Stimulated activated memory B cell treated with anti-CD40 and anti-IgM and Interleukin-4, amounts not matched to agents 10 μg/mL and 1 μg/mL and 100 μg/mL, for 72 hours (primary cell): ENCODE results near the gene GREB1.

Experiments
- ATAC-seq: fragments of 150-1000 bp; cut with Tn5 transposase; 2 replicates; pipeline ENCODE4 v1.10.0; 2021
- H3K27ac Mint-ChIP-seq: one replicate; pipeline ENCODE4 v1.8.0; 2022; ENCODE audit warnings: mild to moderate bottlenecking, mixed read lengths
- H3K27me3 Mint-ChIP-seq: one replicate; pipeline ENCODE4 v1.8.0; 2022; ENCODE audit warnings: mixed read lengths
- H3K36me3 Mint-ChIP-seq: one replicate; pipeline ENCODE4 v1.8.0; 2022; ENCODE audit warnings: mixed read lengths
- H3K4me1 Mint-ChIP-seq: one replicate; pipeline ENCODE4 v1.8.0; 2022; ENCODE audit warnings: mixed read lengths
- H3K4me3 Mint-ChIP-seq: one replicate; pipeline ENCODE4 v1.8.0; 2022; ENCODE audit warnings: mild to moderate bottlenecking, moderate library complexity, mixed read lengths
- H3K9me3 Mint-ChIP-seq: one replicate; pipeline ENCODE4 v1.8.0; 2022; ENCODE audit warnings: mixed read lengths

Gene GREB1

DNA sequence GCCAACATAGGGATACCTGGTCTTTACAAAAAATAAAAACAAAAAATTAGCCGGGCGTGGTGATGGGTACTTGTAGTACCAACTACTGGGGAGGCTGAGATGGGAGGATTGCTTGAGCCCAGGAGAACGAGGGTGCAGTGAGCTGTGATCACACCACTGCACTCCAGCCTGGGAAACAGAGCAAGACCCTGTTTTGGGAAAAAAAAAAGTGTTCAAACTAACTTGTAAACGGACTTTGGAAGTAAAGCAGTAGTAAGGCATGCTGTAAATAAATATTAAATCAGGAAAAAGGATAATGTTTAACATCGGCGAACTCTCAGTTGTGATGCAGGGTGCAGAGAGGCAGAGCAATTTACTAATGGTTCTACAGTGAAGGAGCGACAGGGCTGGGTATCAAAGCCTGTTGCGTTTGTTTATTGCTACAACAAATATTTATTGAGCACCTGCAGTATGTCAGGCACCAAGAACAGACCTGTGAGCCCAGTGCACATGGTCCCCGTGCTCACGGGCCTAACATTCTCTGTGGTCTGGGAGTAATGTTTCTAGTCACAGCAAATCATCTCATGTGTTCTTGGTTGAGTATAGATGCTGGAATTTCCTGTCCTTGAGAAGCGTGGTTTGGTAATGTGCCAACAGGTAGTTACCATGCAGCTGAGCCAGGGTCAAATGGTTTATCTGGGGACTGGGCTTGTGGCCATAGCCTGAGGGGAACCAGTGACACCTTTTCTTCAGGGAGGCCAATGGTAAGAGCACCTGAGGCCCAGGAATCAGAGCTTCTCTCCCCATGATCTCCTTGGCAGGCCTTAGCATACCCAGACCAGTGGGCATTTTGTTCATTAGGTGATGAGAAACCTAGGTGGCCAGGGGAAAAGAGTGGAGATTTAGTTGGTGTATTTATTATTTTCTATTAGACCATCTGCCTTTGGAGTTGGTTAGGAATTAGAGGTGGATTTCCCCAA lies 27.9 kb upstream of the GREB1 start:
- no peak overlapping the region for H3K4me3 Mint-ChIP-seq
- H3K27me3 Mint-ChIP-seq: peaks cover 58% of the 10 kb centered on the region
- peaks cover 11% of the 10 kb centered on the region for H3K9me3 Mint-ChIP-seq
- no peak for ATAC-seq
- peaks cover under 1% of the 10 kb centered on the region for H3K4me1 Mint-ChIP-seq
- H3K36me3 Mint-ChIP-seq: no peaks in the 10 kb centered on the region
- H3K27ac Mint-ChIP-seq: no peak overlapping the region

DNA sequence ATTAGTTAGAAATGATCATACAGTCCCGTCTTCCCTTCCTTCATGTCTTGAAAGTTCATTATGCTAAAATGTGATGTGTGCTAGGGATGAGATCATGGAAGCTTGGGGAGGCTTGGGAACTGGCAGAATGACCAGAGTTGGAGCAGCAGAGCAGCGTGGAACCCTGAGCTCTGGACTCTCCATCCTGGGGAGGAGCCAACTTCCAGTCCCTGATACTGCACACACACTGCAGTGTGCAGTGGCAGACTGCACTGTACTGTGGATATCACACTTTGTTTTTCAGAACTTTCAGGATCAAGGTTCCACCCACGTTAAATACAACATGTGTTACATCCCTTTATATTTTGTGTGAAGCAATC lies 27.3 kb upstream of the GREB1 start:
- H3K9me3 Mint-ChIP-seq: peaks cover 11% of the 10 kb centered on the region
- H3K27ac Mint-ChIP-seq: no peak overlapping the region
- peaks cover 52% of the 10 kb centered on the region for H3K27me3 Mint-ChIP-seq
- H3K4me3 Mint-ChIP-seq: no peak overlapping the region
- H3K4me1 Mint-ChIP-seq: no peaks in the 10 kb centered on the region
- ATAC-seq: no peak
- no peaks in the 10 kb centered on the region for H3K36me3 Mint-ChIP-seq

DNA sequence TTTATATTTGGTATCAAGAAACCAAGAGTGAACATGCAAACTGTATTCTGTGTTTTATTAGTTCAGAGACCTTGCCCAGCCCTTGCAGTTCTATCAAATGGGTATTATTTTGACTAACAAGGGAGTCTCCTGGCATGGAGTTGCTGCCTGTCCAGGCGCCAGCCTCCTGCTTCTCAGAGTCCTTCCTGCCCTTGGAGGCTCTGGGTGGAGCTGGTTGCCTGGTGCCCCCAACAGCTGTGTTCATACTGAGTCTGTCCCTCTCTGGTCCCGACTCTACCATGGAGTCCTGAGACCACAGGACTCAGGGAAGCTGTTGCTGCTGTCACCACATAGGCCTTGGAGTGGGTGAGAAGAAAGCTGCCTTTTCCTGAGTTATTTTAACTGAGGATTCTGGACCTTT lies 26.3 kb upstream of the GREB1 start:
- peaks cover 11% of the 10 kb centered on the region for H3K9me3 Mint-ChIP-seq
- H3K27me3 Mint-ChIP-seq: peaks cover 45% of the 10 kb centered on the region
- H3K4me3 Mint-ChIP-seq: no peak overlapping the region
- no peaks in the 10 kb centered on the region for H3K4me1 Mint-ChIP-seq
- H3K36me3 Mint-ChIP-seq: no peaks in the 10 kb centered on the region
- H3K27ac Mint-ChIP-seq: no peak overlapping the region
- no peak for ATAC-seq

DNA sequence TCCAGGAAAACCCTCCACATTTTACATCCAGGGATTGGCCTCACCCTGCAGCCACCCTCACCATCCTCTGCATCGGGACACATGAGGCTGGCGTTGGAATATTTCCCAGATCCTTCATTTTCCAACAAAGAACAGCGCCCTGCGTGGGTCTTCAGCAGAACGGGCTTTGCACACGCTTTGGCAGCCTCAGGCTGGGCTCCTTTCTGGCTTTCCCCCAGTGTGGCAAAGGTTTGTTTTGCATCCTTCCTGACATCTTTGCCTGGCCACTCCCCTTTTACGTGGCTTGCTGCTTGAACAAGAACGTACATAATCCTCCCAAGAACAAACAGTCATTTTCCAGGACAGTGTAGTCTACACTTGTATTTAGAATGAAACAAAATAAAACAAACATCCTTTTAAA lies 25.6 kb upstream of the GREB1 start:
- H3K27ac Mint-ChIP-seq: no peak overlapping the region
- H3K4me3 Mint-ChIP-seq: no peak overlapping the region
- peaks cover 45% of the 10 kb centered on the region for H3K27me3 Mint-ChIP-seq
- H3K9me3 Mint-ChIP-seq: peaks cover 5% of the 10 kb centered on the region
- no peaks in the 10 kb centered on the region for H3K4me1 Mint-ChIP-seq
- no peak for ATAC-seq
- no peaks in the 10 kb centered on the region for H3K36me3 Mint-ChIP-seq

DNA sequence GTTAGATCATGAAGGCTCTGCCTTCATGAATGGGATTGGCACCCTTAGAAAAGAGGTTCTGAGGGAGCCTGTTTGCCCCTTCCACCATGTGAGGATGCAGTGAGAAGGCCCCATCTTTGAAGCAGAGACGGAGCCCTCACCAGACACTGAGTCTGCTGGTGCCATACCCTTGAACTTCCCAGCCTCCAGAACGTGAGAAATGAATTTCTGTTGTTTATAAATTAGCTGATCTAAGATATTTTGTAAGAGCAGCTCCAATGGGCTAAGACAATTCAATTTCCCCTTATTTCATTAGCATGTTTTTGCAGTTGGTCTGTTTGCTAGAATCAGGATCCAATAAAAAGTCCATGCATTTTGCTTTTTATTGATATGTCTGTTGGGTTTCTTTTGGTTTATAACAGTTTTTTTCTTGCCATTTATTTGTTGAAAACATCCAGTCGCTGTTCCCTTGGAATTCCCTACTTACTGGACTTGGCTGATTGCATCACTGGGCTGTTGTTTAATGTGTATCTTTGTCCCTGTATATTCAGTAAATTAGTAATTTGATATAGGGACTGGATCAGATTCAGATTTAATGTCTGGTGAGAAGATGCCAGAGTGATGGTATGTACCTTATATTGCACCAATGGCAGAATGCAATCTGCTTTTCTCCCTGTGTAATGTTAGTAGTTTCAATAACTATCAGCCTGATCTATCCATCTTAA lies 24.0 kb upstream of the GREB1 start:
- Mint-ChIP-seq H3K4me3 (no peak overlapping the region), H3K36me3 (no peaks in the 10 kb centered on the region), H3K27ac (no peak overlapping the region), H3K4me1 (no peaks in the 10 kb centered on the region), H3K27me3 (peaks cover 46% of the 10 kb centered on the region), H3K9me3 (peaks cover 1% of the 10 kb centered on the region)
- no peak for ATAC-seq

DNA sequence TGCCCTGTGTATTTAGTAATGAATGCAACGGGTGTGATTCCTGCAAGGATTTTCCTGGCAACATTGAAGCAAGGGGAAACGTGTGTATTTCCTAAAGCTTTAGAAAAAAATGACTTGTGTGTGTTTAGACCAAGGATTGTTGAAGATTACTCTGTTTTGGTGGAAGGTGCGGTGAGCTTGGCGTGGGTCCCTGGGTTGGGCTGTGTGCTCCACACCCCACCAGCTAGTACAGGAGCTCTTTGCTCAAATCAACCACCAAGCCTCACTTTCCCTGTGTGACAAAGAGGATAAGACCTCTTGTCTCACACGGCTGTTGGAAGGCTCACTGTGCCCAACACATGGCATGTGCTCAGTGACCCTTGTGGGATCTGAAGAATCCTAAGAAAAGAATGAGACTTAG lies 21.4 kb upstream of the GREB1 start:
- H3K27me3 Mint-ChIP-seq: peaks cover 42% of the 10 kb centered on the region
- H3K9me3 Mint-ChIP-seq: peaks cover 3% of the 10 kb centered on the region
- no peak overlapping the region for H3K27ac Mint-ChIP-seq
- H3K4me1 Mint-ChIP-seq: no peaks in the 10 kb centered on the region
- no peak for ATAC-seq
- no peaks in the 10 kb centered on the region for H3K36me3 Mint-ChIP-seq
- no peak overlapping the region for H3K4me3 Mint-ChIP-seq

DNA sequence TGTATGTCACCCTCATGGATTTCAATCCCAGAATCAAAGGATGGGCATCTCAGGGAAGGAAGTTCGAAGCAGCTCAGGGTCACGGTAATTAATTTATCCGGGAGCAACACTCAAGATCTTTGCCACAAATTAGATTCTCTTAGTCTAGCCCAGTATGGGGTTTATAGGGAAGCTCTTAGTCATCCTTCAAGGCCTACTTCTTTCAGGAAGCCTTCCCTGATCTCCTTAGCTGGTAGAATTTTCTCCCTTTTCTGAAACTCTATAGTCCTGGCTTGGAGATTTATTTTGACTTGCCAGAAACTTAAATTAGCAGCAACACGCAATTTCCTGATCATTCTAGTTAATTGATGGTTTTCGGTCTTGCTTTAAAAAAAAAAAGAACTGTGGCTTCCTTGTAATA lies 20.5 kb upstream of the GREB1 start:
- ATAC-seq: no peak
- Mint-ChIP-seq H3K4me3 (no peak overlapping the region), H3K9me3 (peaks cover 3% of the 10 kb centered on the region)

DNA sequence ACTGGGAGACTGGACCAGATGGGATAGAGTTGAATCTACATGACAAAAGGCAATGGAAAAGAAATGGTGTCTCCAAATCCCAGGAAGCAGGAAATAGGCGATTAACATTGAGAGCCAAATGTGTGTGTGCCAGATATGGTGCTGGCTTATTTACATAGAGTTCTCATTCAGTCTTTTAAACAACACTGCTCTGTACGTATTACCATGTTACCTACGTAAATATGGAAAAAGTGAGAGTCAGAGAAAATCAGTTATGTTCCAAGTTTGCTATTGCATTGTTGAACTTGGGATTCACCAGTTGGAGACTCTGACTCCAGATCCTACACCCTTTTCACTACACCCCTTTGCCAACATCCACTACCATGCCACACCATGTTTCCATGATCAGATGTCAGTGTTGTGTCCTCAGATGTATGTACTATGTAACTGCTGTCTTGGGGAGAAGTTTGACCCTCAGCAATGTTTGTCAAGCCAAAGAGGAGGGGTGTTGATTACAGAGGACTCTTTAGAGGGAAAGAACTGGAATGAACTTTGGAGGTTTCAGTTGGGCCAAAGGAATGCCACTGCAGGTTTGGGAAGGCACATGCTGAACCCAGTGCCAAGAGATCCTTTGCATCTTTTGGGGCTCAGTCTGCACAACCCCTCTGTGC lies 19.6 kb upstream of the GREB1 start:
- Mint-ChIP-seq H3K9me3 (peaks cover 3% of the 10 kb centered on the region), H3K27me3 (peaks cover 37% of the 10 kb centered on the region), H3K4me3 (no peak overlapping the region), H3K36me3 (no peaks in the 10 kb centered on the region), H3K4me1 (no peaks in the 10 kb centered on the region), H3K27ac (no peak overlapping the region)
- ATAC-seq: no peak

More for the DNA sequence above, 20.5 kb upstream of the GREB1 start:
- no peaks in the 10 kb centered on the region for H3K36me3 Mint-ChIP-seq
- H3K27ac Mint-ChIP-seq: no peak overlapping the region
- H3K4me1 Mint-ChIP-seq: no peaks in the 10 kb centered on the region
- peaks cover 39% of the 10 kb centered on the region for H3K27me3 Mint-ChIP-seq

DNA sequence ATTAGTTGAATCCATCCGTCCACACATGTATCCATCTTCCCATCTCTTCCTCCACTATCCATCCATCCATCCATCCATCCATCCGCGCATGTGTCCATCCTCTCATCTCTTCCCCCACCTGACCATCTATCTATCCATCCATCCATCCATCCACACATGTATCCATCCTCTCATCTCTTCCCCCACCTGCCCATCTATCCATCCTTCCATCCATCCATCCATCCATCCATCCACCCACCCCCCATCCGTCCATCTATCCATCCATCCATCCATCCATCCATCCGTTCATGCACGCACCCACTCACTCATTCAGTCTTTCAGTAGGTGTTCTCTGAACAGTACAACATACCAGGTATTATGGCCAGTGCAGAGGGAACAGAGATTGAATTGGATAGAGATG lies 18.9 kb upstream of the GREB1 start:
- Mint-ChIP-seq H3K4me1 (no peaks in the 10 kb centered on the region), H3K27ac (no peak overlapping the region), H3K27me3 (peaks cover 37% of the 10 kb centered on the region), H3K36me3 (no peaks in the 10 kb centered on the region), H3K9me3 (peaks cover 3% of the 10 kb centered on the region), H3K4me3 (no peak overlapping the region)
- no peak for ATAC-seq

DNA sequence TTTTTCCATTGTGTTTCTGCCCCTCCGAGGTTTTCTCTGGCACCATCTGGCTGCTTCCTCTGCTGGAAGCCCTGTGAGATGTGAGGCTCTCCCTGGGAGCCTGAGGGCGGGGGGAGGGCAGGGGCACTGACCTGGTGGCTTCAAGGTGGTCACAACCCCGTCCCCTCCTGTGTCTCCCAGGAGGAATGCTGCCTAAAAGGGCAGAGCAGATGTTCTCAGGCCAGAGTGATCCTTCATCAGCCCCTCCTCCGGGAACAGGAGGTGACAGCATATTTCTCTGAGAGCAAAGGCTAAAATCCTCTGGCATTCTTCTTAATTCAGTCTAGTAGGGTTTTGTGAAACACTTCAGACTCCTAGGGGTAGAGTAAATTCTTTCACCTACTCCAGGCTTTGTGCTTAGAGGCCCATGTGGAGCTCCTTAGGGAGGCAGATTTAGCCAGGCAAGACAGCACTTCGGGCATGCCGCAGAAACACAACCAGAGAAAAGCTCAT lies 18.3 kb upstream of the GREB1 start:
- Mint-ChIP-seq H3K36me3 (no peaks in the 10 kb centered on the region), H3K4me1 (no peaks in the 10 kb centered on the region), H3K27me3 (peaks cover 37% of the 10 kb centered on the region), H3K27ac (no peak overlapping the region), H3K4me3 (no peak overlapping the region), H3K9me3 (peaks cover 6% of the 10 kb centered on the region)
- ATAC-seq: no peak

DNA sequence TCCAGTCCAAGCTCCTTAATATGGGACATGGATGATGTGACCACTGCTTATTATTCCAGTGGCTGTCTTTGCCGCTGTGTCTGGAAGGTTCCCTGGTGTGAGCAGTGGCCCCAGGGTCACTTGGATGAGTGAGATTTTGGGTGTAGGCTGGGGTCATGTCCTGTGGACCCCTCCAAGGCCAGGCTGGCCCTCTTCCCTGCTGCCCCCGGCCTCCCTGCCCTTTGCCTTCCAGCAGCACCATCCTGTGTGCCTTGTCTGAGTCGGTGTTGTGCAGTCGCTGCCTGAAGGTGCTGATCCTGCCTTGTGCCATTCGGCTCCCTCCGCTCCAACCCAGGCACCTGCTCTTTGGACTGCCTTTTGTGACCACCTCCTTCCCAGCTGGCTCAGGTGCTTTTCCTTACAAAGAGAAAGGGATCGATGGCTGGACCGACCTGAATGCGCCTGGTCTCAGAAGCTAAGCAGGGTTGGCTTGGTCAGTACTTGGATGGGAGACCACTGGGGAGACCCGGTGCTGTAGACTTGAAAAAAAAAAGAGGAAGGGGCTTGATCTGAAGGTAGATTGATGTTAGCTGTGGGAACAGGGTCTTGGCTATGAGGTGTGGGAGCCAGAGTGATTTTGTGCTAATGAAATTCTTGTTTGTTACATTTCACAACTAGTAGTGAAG lies 16.7 kb upstream of the GREB1 start:
- no peak overlapping the region for H3K4me3 Mint-ChIP-seq
- peaks cover 8% of the 10 kb centered on the region for H3K9me3 Mint-ChIP-seq
- H3K4me1 Mint-ChIP-seq: no peaks in the 10 kb centered on the region
- no peaks in the 10 kb centered on the region for H3K36me3 Mint-ChIP-seq
- ATAC-seq: no peak
- H3K27me3 Mint-ChIP-seq: peaks cover 37% of the 10 kb centered on the region
- H3K27ac Mint-ChIP-seq: no peak overlapping the region

DNA sequence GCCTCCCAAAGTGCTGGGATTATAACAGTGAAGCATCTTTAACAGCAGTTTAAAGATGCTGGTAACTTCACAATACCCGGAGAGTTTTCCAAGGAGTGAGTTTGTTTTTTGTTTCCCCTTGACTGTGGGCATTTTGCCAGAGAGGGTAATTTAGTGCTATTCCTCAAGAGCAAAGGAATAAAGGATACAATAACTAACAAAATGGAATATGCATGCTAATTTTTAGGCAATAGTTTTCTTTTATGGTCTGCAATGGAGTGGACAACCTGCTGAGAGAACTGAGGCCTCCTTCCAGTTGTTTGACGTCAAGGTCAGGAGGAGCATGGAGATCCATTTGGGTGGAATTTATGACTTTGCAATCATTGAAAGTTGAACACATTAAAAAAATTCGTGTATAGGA lies 15.9 kb upstream of the GREB1 start:
- ATAC-seq: no peak
- Mint-ChIP-seq H3K4me3 (no peak overlapping the region), H3K27ac (no peak overlapping the region), H3K9me3 (peaks cover 8% of the 10 kb centered on the region), H3K4me1 (no peaks in the 10 kb centered on the region), H3K36me3 (no peaks in the 10 kb centered on the region), H3K27me3 (peaks cover 30% of the 10 kb centered on the region)

DNA sequence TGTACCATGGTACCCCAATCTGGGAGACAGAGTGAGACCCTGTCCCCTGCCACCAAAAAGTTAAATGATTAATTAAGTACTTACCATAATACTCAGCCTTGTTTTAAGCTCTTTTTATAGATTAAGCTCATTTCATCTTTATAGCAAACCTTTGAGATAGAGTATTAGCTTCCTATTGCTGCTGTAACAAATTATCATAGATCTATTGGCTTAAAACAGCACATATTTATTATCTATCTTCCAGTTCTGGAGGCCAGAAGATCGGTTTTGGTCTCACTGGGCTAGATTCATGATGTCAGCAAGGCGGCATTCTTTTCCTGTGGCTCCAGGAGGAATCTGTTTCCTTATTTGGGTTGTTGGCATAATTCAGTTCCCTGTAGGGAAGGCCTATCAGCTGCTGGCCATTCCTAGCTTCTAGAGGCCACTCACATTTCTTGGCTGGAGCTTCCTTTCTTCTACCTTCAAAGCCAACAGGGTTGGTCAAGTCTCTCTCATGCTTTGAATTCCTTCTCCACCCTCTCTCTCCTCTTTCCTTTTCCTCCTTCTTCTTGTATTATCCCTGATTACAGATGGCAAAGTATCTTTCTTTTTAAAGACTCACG lies 13.7 kb upstream of the GREB1 start:
- H3K4me3 Mint-ChIP-seq: no peak overlapping the region
- H3K4me1 Mint-ChIP-seq: no peaks in the 10 kb centered on the region
- peaks cover 20% of the 10 kb centered on the region for H3K27me3 Mint-ChIP-seq
- peaks cover 5% of the 10 kb centered on the region for H3K9me3 Mint-ChIP-seq
- no peak overlapping the region for H3K27ac Mint-ChIP-seq
- no peak for ATAC-seq
- H3K36me3 Mint-ChIP-seq: no peaks in the 10 kb centered on the region

DNA sequence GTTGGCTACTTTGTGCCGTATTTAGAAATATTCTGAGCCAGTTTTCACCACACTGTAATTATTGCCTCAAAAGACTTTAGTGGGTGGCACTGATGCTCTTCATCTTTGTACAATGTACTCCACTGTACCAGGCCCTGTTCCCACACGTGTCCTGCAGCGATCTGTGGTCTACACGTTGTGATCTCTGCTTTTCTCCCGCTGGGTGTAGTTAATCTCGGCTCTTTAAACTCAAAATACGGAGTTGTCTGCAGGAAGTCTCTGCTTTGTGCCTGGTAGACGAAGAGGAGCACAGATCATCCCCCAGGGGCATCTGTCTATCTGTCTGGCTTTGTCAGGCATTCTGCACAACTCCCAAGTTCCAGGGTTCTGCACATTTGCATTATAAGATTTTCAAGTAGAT lies 12.1 kb upstream of the GREB1 start:
- Mint-ChIP-seq H3K4me3 (no peak overlapping the region), H3K9me3 (peaks cover 5% of the 10 kb centered on the region), H3K27me3 (peaks cover 14% of the 10 kb centered on the region), H3K27ac (no peak overlapping the region), H3K4me1 (no peaks in the 10 kb centered on the region), H3K36me3 (peaks cover 1% of the 10 kb centered on the region)
- ATAC-seq: no peak

DNA sequence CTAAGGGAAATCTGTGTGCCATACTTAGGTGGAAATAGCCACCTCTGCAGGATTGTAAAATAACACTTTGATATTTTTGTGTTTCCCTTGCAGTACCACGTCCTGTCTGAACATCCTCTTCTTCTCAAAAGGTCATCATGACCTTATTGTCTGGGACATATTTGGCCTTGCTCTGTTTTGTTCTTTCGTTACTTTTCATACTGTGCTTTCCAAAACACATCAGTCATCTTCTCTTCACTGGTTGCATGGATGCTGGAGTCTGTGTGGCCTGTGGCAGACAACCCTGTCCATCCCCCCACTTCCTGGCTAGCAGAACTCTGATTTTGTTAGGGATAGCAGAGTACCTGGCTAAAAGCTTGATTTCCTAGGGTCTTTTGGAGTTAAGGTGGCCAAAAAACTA lies 9.4 kb upstream of the GREB1 start:
- Mint-ChIP-seq H3K9me3 (peaks cover 8% of the 10 kb centered on the region), H3K27me3 (peaks cover 27% of the 10 kb centered on the region), H3K4me3 (no peak overlapping the region), H3K36me3 (peaks cover 5% of the 10 kb centered on the region), H3K4me1 (no peaks in the 10 kb centered on the region), H3K27ac (no peak overlapping the region)
- ATAC-seq: peak; percentile 24
